Spleen (tissue), 11 donors: ENCODE data around the gene IFI27. TPM values are rescaled to one million over a fixed set of nuclear protein-coding genes. Genes with fewer than 3 reads are reported as not detected.

Experiments used
- DNase-seq: peaks from one replicate; pipeline ENCODE4 v3.0.0-alpha.2; 2020
- H3K27ac ChIP-seq, 8 donors: fragments of 200-600 bp; sonication (generic) in 7 of 8; 1 replicate in 4 of 8; 2 replicates in 4 of 8; pipeline versions ENCODE4 v1.5.0 to v1.8.0; 2016 to 2021; ENCODE audit warnings: inconsistent platforms in 4 of 8, mild to moderate bottlenecking in 4 of 8, moderate library complexity in 1 of 8
- H3K27me3 ChIP-seq, 7 donors: fragments of 200-600 bp; sonication (generic) in 6 of 7; replicated peaks in 1 of 7; 1 replicate in 4 of 7; 2 replicates in 3 of 7; pipeline versions ENCODE4 v1.5.0 to v1.8.0; 2016 to 2021; ENCODE audit warnings: inconsistent platforms in 3 of 7, mild to moderate bottlenecking in 1 of 7
- H3K36me3 ChIP-seq, 6 donors: fragments of 200-600 bp; sonication (generic) in 5 of 6; 1 replicate in 4 of 6; 2 replicates in 2 of 6; pipeline versions ENCODE4 v1.5.0 to v1.8.0; 2016 to 2021; ENCODE audit warnings: inconsistent platforms in 2 of 6
- H3K4me1 ChIP-seq, 6 donors: fragments of 200-600 bp; sonication (generic) in 5 of 6; 1 replicate in 3 of 6; 2 replicates in 3 of 6; pipeline versions ENCODE4 v1.5.0 to v1.8.0; 2016 to 2021; ENCODE audit warnings: inconsistent platforms in 3 of 6
- H3K4me3 ChIP-seq, 8 donors: fragments of 200-600 bp; sonication (generic) in 7 of 8; 1 replicate in 4 of 8; 2 replicates in 4 of 8; pipeline versions ENCODE4 v1.5.0 to v1.8.0; 2016 to 2021; ENCODE audit warnings: inconsistent platforms in 4 of 8, mild to moderate bottlenecking in 4 of 8, moderate library complexity in 2 of 8
- H3K9me3 ChIP-seq, 8 donors: fragments of 200-600 bp; sonication (generic) in 7 of 8; 1 replicate in 4 of 8; 2 replicates in 4 of 8; pipeline versions ENCODE4 v1.5.0 to v1.8.0; 2016 to 2021; ENCODE audit warnings: inconsistent platforms in 4 of 8
- CTCF ChIP-seq, 11 experiments: fragments of 200-600 bp in 7 of 11; fragments of 450-650 bp in 4 of 11; sonication (generic) in 4 of 11; IDR thresholded peaks in 8 of 11; conservative IDR thresholded peaks in 3 of 11; 1 replicate in 7 of 11; 2 replicates in 4 of 11; pipeline versions ENCODE4 v1.4.0 to v1.8.0; 2016 to 2021; ENCODE audit warnings: antibody characterized with exemption in 11 of 11, inconsistent platforms in 4 of 11, mild to moderate bottlenecking in 1 of 11
- POLR2A ChIP-seq, 3 donors: fragments of 450-650 bp; IDR thresholded peaks; one replicate each; pipeline ENCODE4 v1.5.1; 2017; ENCODE audit warnings: antibody characterized with exemption in 3 of 3, mild to moderate bottlenecking in 1 of 3
- POLR2AphosphoS5 ChIP-seq, 3 donors: sonication (generic); formaldehyde crosslinking; IDR thresholded peaks; one replicate each; pipeline ENCODE4 v1.5.1; 2017; ENCODE audit warnings: antibody characterized with exemption in 3 of 3
- WGBS, 5 donors: extraction: QIAGEN DNeasy Blood & Tissue Kit in 3 of 5; methylation state at CpG; one replicate each; pipeline versions ENCODE4 v1.1.5 to v1.1.7; 2013 to 2018; 5-methylcytosine and 5-hydroxymethylcytosine counted together
- intact Hi-C: fragments of 100-400 bp; cut with DNase I; formaldehyde crosslinking; loops from one replicate; pipeline ENCODE4 v1.15.0; 2023; ENCODE audit warnings: low total_unique reads
- polyA plus RNA-seq, 3 donors: library from polyadenylated mRNA; stranded (reverse); fragments of 200-250 nt; gene quantifications; one replicate each; pipeline ENCODE4 v1.2.1, GENCODE V29; 2013
- total RNA-seq, 7 donors: library from RNA; depleted of rRNA in 3 of 7; stranded (reverse); fragments of >200 nt in 3 of 7; fragmentation: NEBNext Ultra II Directional in 4 of 7; extraction: Animal tissue kit (Norgen Biotek cat#: 25700) in 4 of 7; gene quantifications; one replicate each; pipeline versions ENCODE4 v1.1.0 to v1.2.1, GENCODE V29; 2016 to 2021
- donor health status: healthy with polysubstance abuse.
- donor health status: DM: no; HTN: no; CAD: no; lungs with moderate emphysema.
- donor health status: DM: no; HTN: no; CAD: no.
- donor health status: Bipolar disorder and iron deficiency.
- donor health status: healthy.
- donor health status: DM: no; HTN: no; CAD: no.
- donor health status: DM: yes; HTN: yes; CAD: no.

Gene IFI27
- total and polyA plus RNA-seq, 10 donors, result 304 to 1,170 (median 719) TPM

- Histone ChIP-seq H3K9me3 (peaks cover 0 to 38% (median 23%) of the 10 kb centered on the region in 8 donors), H3K27me3 (peaks cover 0 to 11% (median 0%) of the 10 kb centered on the region in 7 donors), H3K36me3 (peaks cover 0 to 13% (median 0%) of the 10 kb centered on the region in 6 donors), H3K4me1 (peaks cover 0 to 9% (median 5%) of the 10 kb centered on the region in 6 donors), H3K4me3 (no peak overlapping the region), H3K27ac (no peak overlapping the region)
- intact Hi-C loops, result no loop called here
- no peak for DNase-seq
- TF ChIP-seq CTCF (IDR thresholded peaks at IDR 0.05 in 8 of 11, conservative IDR thresholded peaks at IDR 0.05 in 3 of 11) (no peak), POLR2AphosphoS5 (IDR thresholded peaks at IDR 0.05) (no peak), POLR2A (IDR thresholded peaks at IDR 0.05) (no peak)
- WGBS, 5 donors, result 84 to 88% (median 87%) methylated on average over 5 of the region's 5 CpGs
Observed at GRCh38 chr14:94120667-94121340, 10.3 kb downstream of the IFI27 start.

GRCh38 chr14:94121485-94121884, 10.9 kb downstream of the IFI27 start:
- Histone ChIP-seq H3K27me3 (peaks cover 0 to 4% (median 0%) of the 10 kb centered on the region in 7 donors), H3K4me1 (peaks cover 0 to 4% (median 0%) of the 10 kb centered on the region in 6 donors), H3K4me3 (no peak overlapping the region), H3K27ac (no peak overlapping the region), H3K9me3 (peaks cover 0 to 38% (median 23%) of the 10 kb centered on the region in 8 donors), H3K36me3 (peaks cover 0 to 8% (median 0%) of the 10 kb centered on the region in 6 donors)
- intact Hi-C loops, result no loop called here
- 57 to 79% (median 66%) methylated on average over 3 of the region's 3 CpGs for WGBS, 5 donors
- DNase-seq, result no peak
- TF ChIP-seq POLR2AphosphoS5 (IDR thresholded peaks at IDR 0.05) (no peak), POLR2A (IDR thresholded peaks at IDR 0.05) (no peak), CTCF (IDR thresholded peaks at IDR 0.05 in 8 of 11, conservative IDR thresholded peaks at IDR 0.05 in 3 of 11) (no peak)

- Histone ChIP-seq H3K27ac (no peak overlapping the region), H3K9me3 (peaks cover 0 to 38% (median 23%) of the 10 kb centered on the region in 8 donors), H3K4me3 (no peak overlapping the region), H3K4me1 (no peaks in the 10 kb centered on the region), H3K36me3 (peaks cover 0 to 12% (median 0%) of the 10 kb centered on the region in 6 donors), H3K27me3 (no peaks in the 10 kb centered on the region)
- TF ChIP-seq CTCF (IDR thresholded peaks at IDR 0.05 in 8 of 11, conservative IDR thresholded peaks at IDR 0.05 in 3 of 11), result no peak
- no peak for TF ChIP-seq POLR2AphosphoS5 (IDR thresholded peaks at IDR 0.05)
- no peak for TF ChIP-seq POLR2A (IDR thresholded peaks at IDR 0.05)
- 64 to 93% (median 78%) methylated on average over 3 of the region's 3 CpGs for WGBS, 5 donors
- intact Hi-C loops, result no loop called here
- no peak for DNase-seq
Observed at GRCh38 chr14:94122438-94122837, 11.9 kb downstream of the IFI27 start.

- Histone ChIP-seq H3K4me3 (no peak overlapping the region), H3K4me1 (peaks cover 0 to 5% (median under 1%) of the 10 kb centered on the region in 6 donors), H3K27me3 (no peaks in the 10 kb centered on the region), H3K27ac (no peak overlapping the region), H3K9me3 (peaks cover 0 to 38% (median 23%) of the 10 kb centered on the region in 8 donors), H3K36me3 (peaks cover 0 to 16% (median 0%) of the 10 kb centered on the region in 6 donors)
- TF ChIP-seq POLR2A (IDR thresholded peaks at IDR 0.05) (no peak), POLR2AphosphoS5 (IDR thresholded peaks at IDR 0.05) (no peak), CTCF (IDR thresholded peaks at IDR 0.05 in 8 of 11, conservative IDR thresholded peaks at IDR 0.05 in 3 of 11) (no peak)
- DNase-seq, result no peak
- intact Hi-C loops, result no loop called here
- 88 to 95% (median 89%) methylated on average over 9 of the region's 9 CpGs for WGBS, 5 donors
Observed at GRCh38 chr14:94123296-94123695, 12.8 kb downstream of the IFI27 start.
